H1 (cell line): Measurements from ENCODE around the gene PRSS36. TPM values are rescaled to one million over a fixed set of nuclear protein-coding genes. Genes with fewer than 3 reads are reported as not detected.
A peak's percentile ranks its signal among the peaks of the same experiment; 100 is the strongest.

Source experiments
- CTCF ChIA-PET: fragments of 300-600 bp; sonication (Branson Sonifier 250); formaldehyde crosslinking; loops from one replicate; lab custom pipeline; 2021; ENCODE audit not compliant: partially characterized antibody; lab: Charles Lee
- POLR2A ChIA-PET: fragments of 300-600 bp; sonication (Branson Sonifier 250); formaldehyde crosslinking; loops from one replicate; lab custom pipeline; 2021; ENCODE audit warnings: inconsistent platforms; ENCODE audit not compliant: partially characterized antibody; lab: Charles Lee
- DNase-seq, 2 experiments: peaks; one replicate each; pipeline versions ENCODE4 v3.0.0 to v3.0.0-alpha.2; 2010 to 2022; ENCODE audit warnings: low spot score in 2 of 2, low read depth in 1 of 2, mixed read lengths in 1 of 2
- FAIRE-seq: peaks from 2 replicates; lab custom pipeline; 2011; peaks lifted over from hg19 to GRCh38; lab: Jason Lieb, UNC
- H2AFZ ChIP-seq: 2 replicates; pipeline ENCODE4 v1.8.1; 2012; ENCODE audit warnings: low read length, inconsistent platforms
- H2AK5ac ChIP-seq: 2 replicates; pipeline ENCODE4 v1.6.1; 2013; ENCODE audit warnings: low read depth, low read length
- H2BK120ac ChIP-seq: replicated peaks from 2 replicates; pipeline ENCODE3; 2013; ENCODE audit warnings: low read depth, low read length, inconsistent platforms
- H2BK12ac ChIP-seq: 2 replicates; pipeline ENCODE4 v1.6.1; 2013; ENCODE audit warnings: low read depth, low read length
- H2BK15ac ChIP-seq: 2 replicates; pipeline ENCODE4 v1.6.1; 2013; ENCODE audit warnings: low read length
- H2BK20ac ChIP-seq: 2 replicates; pipeline ENCODE4 v1.6.1; 2013; ENCODE audit warnings: low read length
- H2BK5ac ChIP-seq: 2 replicates; pipeline ENCODE4 v1.6.1; 2013; ENCODE audit warnings: low read depth, low read length
- H3K14ac ChIP-seq: 2 replicates; pipeline ENCODE4 v1.6.1; 2013; ENCODE audit warnings: inconsistent platforms; ENCODE audit not compliant: insufficient read length
- H3K18ac ChIP-seq: 2 replicates; pipeline ENCODE4 v1.6.1; 2013; ENCODE audit warnings: low read length; ENCODE audit errors: extremely low read depth
- H3K23ac ChIP-seq: 2 replicates; pipeline ENCODE4 v1.6.1; 2013; ENCODE audit warnings: inconsistent platforms; ENCODE audit not compliant: insufficient read length
- H3K23me2 ChIP-seq: 2 replicates; pipeline ENCODE4 v1.6.1; 2013; ENCODE audit warnings: low read depth, low read length
- H3K27ac ChIP-seq: 2 replicates; pipeline ENCODE4 v1.6.1; 2011; ENCODE audit warnings: low read depth, low read length, inconsistent platforms
- H3K27me3 ChIP-seq, 4 experiments: replicated peaks in 1 of 4; 1 replicate in 1 of 4; 2 replicates in 3 of 4; pipeline versions ENCODE4 v1.6.1 to v1.8.1; 2011 to 2013; ENCODE audit warnings: low read length in 3 of 4, mild to moderate bottlenecking in 3 of 4, inconsistent platforms in 2 of 4, mixed read lengths in 2 of 4, moderate library complexity in 1 of 4; ENCODE audit not compliant: control insufficient read depth in 3 of 4, insufficient read depth in 3 of 4; ENCODE audit errors: extremely low read depth in 1 of 4
- H3K36me3 ChIP-seq, 4 experiments: 2 replicates each; pipeline versions ENCODE4 v1.6.1 to v1.8.1; 2011 to 2013; ENCODE audit warnings: mild to moderate bottlenecking in 4 of 4, low read length in 3 of 4, moderate library complexity in 2 of 4, control low read depth in 1 of 4, inconsistent platforms in 1 of 4; ENCODE audit not compliant: insufficient read depth in 4 of 4, control insufficient read depth in 2 of 4
- H3K4ac ChIP-seq: replicated peaks from 2 replicates; pipeline ENCODE3; 2013; ENCODE audit warnings: low read length, low read depth, mixed read lengths, inconsistent platforms; ENCODE audit not compliant: insufficient read length
- H3K4me1 ChIP-seq, 4 experiments: replicated peaks in 1 of 4; 1 replicate in 1 of 4; 2 replicates in 3 of 4; pipeline versions ENCODE4 v1.6.1 to v1.8.1; 2011 to 2013; ENCODE audit warnings: low read length in 3 of 4, inconsistent platforms in 2 of 4, mixed read lengths in 1 of 4; ENCODE audit not compliant: insufficient read depth in 4 of 4, control insufficient read depth in 3 of 4
- H3K4me2 ChIP-seq, 2 experiments: 2 replicates each; pipeline versions ENCODE4 v1.6.1 to v1.8.1; 2011 to 2013; ENCODE audit warnings: low read depth in 2 of 2, low read length in 2 of 2, control low read depth in 1 of 2, inconsistent platforms in 1 of 2, mild to moderate bottlenecking in 1 of 2; ENCODE audit not compliant: insufficient read depth in 1 of 2
- H3K4me3 ChIP-seq, 4 experiments: fragments of 200-600, 300-600 bp in 1 of 4; sonication (generic), shearing (Covaris generic), sonication (Bioruptor Twin) in 1 of 4; 2 replicates each; pipeline versions ENCODE4 v1.5.1 to v1.8.1; 2011 to 2016; ENCODE audit warnings: low read length in 4 of 4, low read depth in 3 of 4, control low read depth in 2 of 4, inconsistent platforms in 2 of 4, mild to moderate bottlenecking in 2 of 4, mixed read lengths in 1 of 4, moderate library complexity in 1 of 4; ENCODE audit not compliant: insufficient read depth in 2 of 4; ENCODE audit errors: extremely low read depth in 1 of 4
- H3K56ac ChIP-seq: replicated peaks from 2 replicates; pipeline ENCODE3; 2013; ENCODE audit warnings: low read depth, mild to moderate bottlenecking, mixed read lengths, low read length, inconsistent platforms; ENCODE audit not compliant: insufficient read length
- H3K79me1 ChIP-seq: 2 replicates; pipeline ENCODE4 v1.6.1; 2013; ENCODE audit warnings: low read depth, low read length, control low read depth
- H3K79me2 ChIP-seq, 2 experiments: 2 replicates each; pipeline versions ENCODE4 v1.6.1 to v1.8.1; 2012 to 2013; ENCODE audit warnings: low read length in 2 of 2, mild to moderate bottlenecking in 2 of 2, inconsistent platforms in 1 of 2; ENCODE audit not compliant: insufficient read depth in 2 of 2, control insufficient read depth in 1 of 2
- H3K9ac ChIP-seq, 4 experiments: replicated peaks in 1 of 4; 1 replicate in 1 of 4; 2 replicates in 3 of 4; pipeline versions ENCODE4 v1.6.1 to v1.8.1; 2011 to 2013; ENCODE audit warnings: low read depth in 3 of 4, low read length in 3 of 4, control low read depth in 2 of 4, mild to moderate bottlenecking in 2 of 4, moderate library complexity in 2 of 4, inconsistent platforms in 1 of 4; ENCODE audit errors: extremely low read depth in 1 of 4
- H3K9me3 ChIP-seq, 2 experiments: 2 replicates each; pipeline versions ENCODE4 v1.6.1 to v1.8.1; 2012 to 2013; ENCODE audit warnings: mild to moderate bottlenecking in 2 of 2, moderate library complexity in 2 of 2, control low read depth in 1 of 2, inconsistent platforms in 1 of 2, low read depth in 1 of 2, low read length in 1 of 2, mixed read lengths in 1 of 2; ENCODE audit not compliant: insufficient read depth in 2 of 2
- H4K20me1 ChIP-seq, 2 experiments: replicated peaks in 1 of 2; 2 replicates each; pipeline versions ENCODE3 to v1.8.1; 2011 to 2013; ENCODE audit warnings: inconsistent platforms in 2 of 2, low read length in 2 of 2, mild to moderate bottlenecking in 1 of 2; ENCODE audit not compliant: insufficient read depth in 2 of 2, control insufficient read depth in 1 of 2
- H4K5ac ChIP-seq: 2 replicates; pipeline ENCODE4 v1.6.1; 2013; ENCODE audit warnings: low read length, low read depth, mixed read lengths, inconsistent platforms; ENCODE audit not compliant: insufficient read length
- H4K8ac ChIP-seq: 2 replicates; pipeline ENCODE4 v1.8.0; 2013; ENCODE audit warnings: mild to moderate bottlenecking, moderate library complexity, low read length, inconsistent platforms; ENCODE audit not compliant: insufficient read depth; ENCODE audit errors: extremely low read depth
- H4K91ac ChIP-seq: replicated peaks from 2 replicates; pipeline ENCODE3; 2013; ENCODE audit warnings: low read length, mixed read lengths, inconsistent platforms; ENCODE audit not compliant: insufficient read length
- BACH1 ChIP-seq: IDR thresholded peaks from 2 replicates; pipeline ENCODE4 v1.6.1; 2012; ENCODE audit warnings: low read length, improper control_type of control experiment
- CEBPB ChIP-seq: IDR thresholded peaks from 2 replicates; pipeline ENCODE4 v1.6.1; 2012; ENCODE audit warnings: low read depth, low read length
- EZH2 ChIP-seq: fragments of 200-600 bp; sonication (generic); IDR thresholded peaks from 2 replicates; pipeline ENCODE4 v1.7.1; 2012; ENCODE audit warnings: low read depth, mild to moderate bottlenecking, moderate library complexity, low read length, inconsistent platforms; ENCODE audit not compliant: severe bottlenecking
- GTF2F1 ChIP-seq: IDR thresholded peaks from 2 replicates; pipeline ENCODE4 v1.6.1; 2012; ENCODE audit warnings: low read depth, low read length, improper control_type of control experiment, borderline replicate concordance
- KDM1A ChIP-seq: fragments of 200-600, 300-600 bp; sonication (generic); IDR thresholded peaks from 2 replicates; pipeline ENCODE4 v1.7.1; 2016; ENCODE audit warnings: mild to moderate bottlenecking, low read length, borderline replicate concordance
- KDM4A ChIP-seq: IDR thresholded peaks from one replicate; pipeline ENCODE4 v1.7.1; 2012; ENCODE audit warnings: low read depth, mild to moderate bottlenecking, moderate library complexity, low read length, inconsistent platforms; ENCODE audit not compliant: severe bottlenecking
- NANOG ChIP-seq: IDR thresholded peaks from 2 replicates; pipeline ENCODE4 v1.6.1; 2011; ENCODE audit warnings: low read length, low read depth, mild to moderate bottlenecking, inconsistent platforms; ENCODE audit not compliant: insufficient read depth, poor library complexity, severe bottlenecking
- RFX5 ChIP-seq: IDR thresholded peaks from 2 replicates; pipeline ENCODE4 v1.6.1; 2011; ENCODE audit warnings: low read depth, low read length, improper control_type of control experiment, borderline replicate concordance
- SIX5 ChIP-seq: IDR thresholded peaks from 2 replicates; pipeline ENCODE4 v1.6.1; 2011; ENCODE audit warnings: mild to moderate bottlenecking, low read depth, low read length
- SP1 ChIP-seq: IDR thresholded peaks from 2 replicates; pipeline ENCODE4 v1.6.1; 2011; ENCODE audit warnings: low read depth, low read length
- SRF ChIP-seq: IDR thresholded peaks from 2 replicates; pipeline ENCODE4 v1.6.1; 2011; ENCODE audit warnings: mild to moderate bottlenecking, low read depth, low read length, moderate library complexity
- SUZ12 ChIP-seq: fragments of 200-600 bp; sonication (generic); IDR thresholded peaks from 2 replicates; pipeline ENCODE4 v1.6.1; 2012; ENCODE audit warnings: mild to moderate bottlenecking, inconsistent platforms, low read length, moderate library complexity, mixed read lengths
- USF2 ChIP-seq: IDR thresholded peaks from 2 replicates; pipeline ENCODE4 v1.6.1; 2011; ENCODE audit warnings: low read length, improper control_type of control experiment
- WGBS, 2 experiments: shearing (Covaris generic) in 1 of 2; methylation state at CpG; one replicate each; pipeline versions ENCODE4 v1.1.6 to v1.1.7; 2013 to 2015; ENCODE audit warnings: low lambda C conversion rate in 2 of 2, mixed read lengths in 2 of 2, inconsistent platforms in 1 of 2, low coverage in 1 of 2, missing lambda C conversion rate in 1 of 2; ENCODE audit not compliant: insufficient replicate concordance in 2 of 2, insufficient coverage in 1 of 2, insufficient read length in 1 of 2; ENCODE audit errors: extremely low coverage in 1 of 2, missing lambda C conversion rate in 1 of 2; 5-methylcytosine and 5-hydroxymethylcytosine counted together
- polyA plus RNA-seq, 7 experiments: library from polyadenylated mRNA; depleted of rRNA in 3 of 7; stranded (reverse) in 5 of 7; unstranded in 2 of 7; fragments of >200 nt in 5 of 7; fragments of 200-250 nt in 2 of 7; gene quantifications; 1 replicate in 5 of 7; 2 replicates in 1 of 7; 4 replicates in 1 of 7; pipeline versions ENCODE4 v1.2.1 to v1.2.3, GENCODE V29; 2011 to 2013; ENCODE audit warnings: missing spikeins in 2 of 7, mixed read lengths in 2 of 7
- total RNA-seq: library from RNA; stranded (reverse); fragmentation: NEBNext Ultra II Directional; extraction: Animal tissue kit (Norgen Biotek cat#: 25700); gene quantifications from 2 replicates; pipeline ENCODE4 v1.2.1, GENCODE V29; 2021

Gene PRSS36
- total and polyA plus RNA-seq, 2 of the 8 experiments (the other 6 are each of a cell fraction or from before 2014, with no cell fraction given), result 1.3 to 1.9 TPM

- Histone ChIP-seq H4K91ac (peak overlapping the region; percentile 25), H3K79me1 (peaks cover 9% of the 10 kb centered on the region), H3K9me3 (no peaks in the 10 kb centered on the region), H2BK15ac (peak overlapping the region; percentile 100; the same call in 1 of the 2 replicates), H2BK20ac (peak overlapping the region; percentile 98; the same call in 1 of the 2 replicates), H3K4ac (peak overlapping the region; percentile 33), H3K27me3 (no peaks in the 10 kb centered on the region), H4K20me1 (peaks cover 6 to 7% of the 10 kb centered on the region in 2 experiments), H4K5ac (no peak overlapping the region), H3K4me3 (no peak overlapping the region), H2BK5ac (peak overlapping the region; percentile 97), H3K4me2 (peak overlapping the region in 1 of 2 experiments; percentile 98; a peak in 1 of 4 replicates), H3K56ac (no peak overlapping the region), H3K4me1 (peaks cover 5 to 45% (median 35%) of the 10 kb centered on the region in 4 experiments), H3K18ac (no peak overlapping the region), H2AFZ (no peak overlapping the region), H3K27ac (no peak overlapping the region), H3K79me2 (peaks cover 0 to 19% of the 10 kb centered on the region in 2 experiments; a peak in 2 of 4 replicates), H3K36me3 (peaks cover 11 to 23% (median 13%) of the 10 kb centered on the region in 4 experiments), H3K9ac (no peak overlapping the region), H3K23me2 (peaks cover 16% of the 10 kb centered on the region), H4K8ac (no peak overlapping the region), H2BK120ac (peak overlapping the region; percentile 52), H2BK12ac (peak overlapping the region; percentile 100), H2AK5ac (peak overlapping the region; percentile 100; the same call in 1 of the 2 replicates), H3K14ac (no peak overlapping the region), H3K23ac (no peak overlapping the region)
- no peak for FAIRE-seq
- ChIA-PET CTCF (interaction anchor here (0.6 to 2.6 kb wide), 6 partner anchors 8 to 201 kb away, joined by 3 to 10 read pairs (median 3); partner anchors contain the start of gene KAT8), POLR2A (interaction anchor here (0.8 to 34.9 kb wide), 12 partner anchors 0 to 183 kb away, joined by 3 to 713 read pairs (median 6); partner anchors contain the start of genes BCKDK, FUS, HSD3B7 and KAT8)
- 96% methylated on average over 6 of the region's 6 CpGs; no CpG with 5 or more reads in 1 of the 2 experiments for WGBS, 2 experiments
- DNase-seq, result no peak
- no peak for TF ChIP-seq USF2
- TF ChIP-seq SIX5, result no peak
- no peak for TF ChIP-seq EZH2
- TF ChIP-seq NANOG, result no peak
- no peak for TF ChIP-seq SUZ12
- no peak for TF ChIP-seq CEBPB
- TF ChIP-seq SRF, result no peak
- no peak for TF ChIP-seq GTF2F1
- TF ChIP-seq BACH1, result no peak
- no peak for TF ChIP-seq RFX5
- no peak for TF ChIP-seq SP1
- TF ChIP-seq KDM4A, result no peak
- no peak for TF ChIP-seq KDM1A
Measured at GRCh38 chr16:31136287-31136662, 13.6 kb downstream of the PRSS36 start.
